HPDE6-E6E7 (cell line): Measurements from ENCODE around the gene IRS2.

Source experiments
- DNase-seq: peaks from one replicate; pipeline ENCODE4 v3.0.0; 2011; ENCODE audit warnings: missing footprints; ENCODE audit errors: extremely low spot score

IRS2 gene

GRCh38 chr13:109802936-109803335 is 16.6 kb upstream of the IRS2 start:
- DNase-seq: no peak

- DNase-seq: no peak
Measured at GRCh38 chr13:109795011-109795410, 8.6 kb upstream of the IRS2 start.

GRCh38 chr13:109794095-109794494 is 7.7 kb upstream of the IRS2 start:
- DNase-seq: no peak

GRCh38 chr13:109792416-109793059 is 6.2 kb upstream of the IRS2 start:
- no peak for DNase-seq

GRCh38 chr13:109790942-109791605 is 4.7 kb upstream of the IRS2 start:
- no peak for DNase-seq

GRCh38 chr13:109790086-109790485 is 3.7 kb upstream of the IRS2 start:
- DNase-seq: no peak

GRCh38 chr13:109789262-109789661 is 2.9 kb upstream of the IRS2 start:
- no peak for DNase-seq

GRCh38 chr13:109788372-109789111 is 2.2 kb upstream of the IRS2 start:
- no peak for DNase-seq

GRCh38 chr13:109787135-109787954 is 962 bp upstream of the IRS2 start:
- no peak for DNase-seq

- no peak for DNase-seq
Measured at GRCh38 chr13:109785892-109786450, 412 bp downstream of the IRS2 start.

GRCh38 chr13:109785141-109785891 is 1.1 kb downstream of the IRS2 start:
- DNase-seq: no peak

GRCh38 chr13:109784590-109785140 is 1.7 kb downstream of the IRS2 start:
- no peak for DNase-seq

- DNase-seq: no peak
Measured at GRCh38 chr13:109783815-109784589, 2.4 kb downstream of the IRS2 start.

- DNase-seq: no peak
Measured at GRCh38 chr13:109783447-109783814, 3.0 kb downstream of the IRS2 start.

GRCh38 chr13:109782823-109783431 is 3.5 kb downstream of the IRS2 start:
- DNase-seq: no peak

GRCh38 chr13:109782066-109782822 is 4.1 kb downstream of the IRS2 start:
- DNase-seq: no peak

- no peak for DNase-seq
Measured at GRCh38 chr13:109781384-109782065, 4.9 kb downstream of the IRS2 start.

- no peak for DNase-seq
Measured at GRCh38 chr13:109780845-109781383, 5.5 kb downstream of the IRS2 start.
